ENCODE data around the gene TTC12.

The TTC12 gene

GRCh38 chr11:113332023-113332422 lies 17.6 kb downstream of the TTC12 start:
- TF ChIP-seq GATA2 (IDR thresholded peaks at IDR 0.05; ENCODE audit: low read depth, low read length) (no peak), GATA3 (IDR thresholded peaks at IDR 0.05; ENCODE audit: low read depth, low read length) (no peak)

GRCh38 chr11:113332638-113333329 lies 18.4 kb downstream of the TTC12 start:
- TF ChIP-seq GATA3 (IDR thresholded peaks at IDR 0.05; ENCODE audit: low read depth, low read length), result no peak
- TF ChIP-seq GATA2 (IDR thresholded peaks at IDR 0.05; ENCODE audit: low read depth, low read length), result no peak

GRCh38 chr11:113334183-113334582 lies 19.8 kb downstream of the TTC12 start:
- TF ChIP-seq GATA2 (IDR thresholded peaks at IDR 0.05; ENCODE audit: low read depth, low read length), result no peak
- no peak for TF ChIP-seq GATA3 (IDR thresholded peaks at IDR 0.05; ENCODE audit: low read depth, low read length)

GRCh38 chr11:113338730-113339129 lies 24.3 kb downstream of the TTC12 start:
- TF ChIP-seq GATA2 (IDR thresholded peaks at IDR 0.05; ENCODE audit: low read depth, low read length) (no peak), GATA3 (IDR thresholded peaks at IDR 0.05; ENCODE audit: low read depth, low read length) (no peak)

- TF ChIP-seq GATA3 (IDR thresholded peaks at IDR 0.05; ENCODE audit: low read depth, low read length) (no peak), GATA2 (IDR thresholded peaks at IDR 0.05; ENCODE audit: low read depth, low read length) (no peak)
Observed at GRCh38 chr11:113339929-113340589, 25.7 kb downstream of the TTC12 start.

- TF ChIP-seq GATA2 (IDR thresholded peaks at IDR 0.05; ENCODE audit: low read depth, low read length), result no peak
- TF ChIP-seq GATA3 (IDR thresholded peaks at IDR 0.05; ENCODE audit: low read depth, low read length), result no peak
Observed at GRCh38 chr11:113341388-113342165, 27.2 kb downstream of the TTC12 start.

- TF ChIP-seq GATA2 (IDR thresholded peaks at IDR 0.05; ENCODE audit: low read depth, low read length), result no peak
- TF ChIP-seq GATA3 (IDR thresholded peaks at IDR 0.05; ENCODE audit: low read depth, low read length), result no peak
Observed at GRCh38 chr11:113345978-113346377, 31.6 kb downstream of the TTC12 start.

- TF ChIP-seq GATA3 (IDR thresholded peaks at IDR 0.05; ENCODE audit: low read depth, low read length), result no peak
- no peak for TF ChIP-seq GATA2 (IDR thresholded peaks at IDR 0.05; ENCODE audit: low read depth, low read length)
Observed at GRCh38 chr11:113349528-113349927, 35.1 kb downstream of the TTC12 start.

GRCh38 chr11:113350336-113351067 lies 36.1 kb downstream of the TTC12 start:
- TF ChIP-seq GATA3 (IDR thresholded peaks at IDR 0.05; ENCODE audit: low read depth, low read length) (no peak), GATA2 (IDR thresholded peaks at IDR 0.05; ENCODE audit: low read depth, low read length) (no peak)

GRCh38 chr11:113351068-113351450 lies 36.7 kb downstream of the TTC12 start:
- TF ChIP-seq GATA2 (IDR thresholded peaks at IDR 0.05; ENCODE audit: low read depth, low read length) (no peak), GATA3 (IDR thresholded peaks at IDR 0.05; ENCODE audit: low read depth, low read length) (no peak)

GRCh38 chr11:113351480-113351879 lies 37.1 kb downstream of the TTC12 start:
- TF ChIP-seq GATA3 (IDR thresholded peaks at IDR 0.05; ENCODE audit: low read depth, low read length) (no peak), GATA2 (IDR thresholded peaks at IDR 0.05; ENCODE audit: low read depth, low read length) (no peak)

GRCh38 chr11:113356203-113356602 lies 41.8 kb downstream of the TTC12 start:
- TF ChIP-seq GATA2 (IDR thresholded peaks at IDR 0.05; ENCODE audit: low read depth, low read length) (no peak), GATA3 (IDR thresholded peaks at IDR 0.05; ENCODE audit: low read depth, low read length) (no peak)

GRCh38 chr11:113363406-113363805 lies 49.0 kb downstream of the TTC12 start:
- no peak for TF ChIP-seq GATA2 (IDR thresholded peaks at IDR 0.05; ENCODE audit: low read depth, low read length)
- TF ChIP-seq GATA3 (IDR thresholded peaks at IDR 0.05; ENCODE audit: low read depth, low read length), result no peak

All from SH-SY5Y (cell line).